ENCODE data around the gene TWF2. TPM values are rescaled to one million over a fixed set of nuclear protein-coding genes. Genes with fewer than 3 reads are reported as not detected.

The TWF2 gene
- total RNA-seq, 1 donor from 2014 or later, result 50.4 TPM

- H3K4me1 ChIP-seq, result peaks cover 45% of the 10 kb centered on the region
Observed at GRCh38 chr3:52240059-52240885, 1.3 kb upstream of the TWF2 start.

DNA sequence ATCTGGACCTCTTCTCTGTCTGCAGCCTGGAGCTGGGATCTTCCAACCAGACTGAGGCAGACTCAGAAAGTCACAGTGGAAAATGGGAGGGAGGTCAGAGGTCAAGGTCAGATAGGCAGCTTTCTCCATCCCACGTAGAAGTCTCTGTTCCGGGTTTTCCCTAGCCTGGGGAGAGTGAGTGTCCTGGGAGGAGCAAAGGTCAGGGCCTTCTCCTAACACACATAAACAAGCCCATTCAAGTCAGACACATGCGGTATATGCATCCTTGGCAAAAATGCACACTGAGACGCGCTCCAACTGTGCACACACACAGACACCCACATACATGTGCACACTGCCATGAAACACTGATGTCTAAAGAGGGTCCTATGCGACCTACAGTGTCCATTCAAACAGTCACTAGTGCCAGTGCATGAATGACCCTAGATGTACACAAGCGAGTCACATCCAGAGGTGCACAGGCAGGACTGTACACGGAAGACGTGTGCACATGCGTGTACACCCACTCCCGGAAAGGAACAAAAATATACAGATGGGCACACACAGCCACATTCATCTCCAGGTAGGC is 681 bp downstream of the TWF2 start:
- Histone ChIP-seq H3K36me3 (peaks cover 9% of the 10 kb centered on the region), H3K9me3 (no peaks in the 10 kb centered on the region), H3K27ac (peak overlapping the region; percentile 84), H3K4me3 (peak overlapping the region; percentile 74), H3K27me3 (no peaks in the 10 kb centered on the region), H3K4me1 (peaks cover 33% of the 10 kb centered on the region)
- ATAC-seq, result peak; percentile 26
- TF ChIP-seq, protein P1, sequence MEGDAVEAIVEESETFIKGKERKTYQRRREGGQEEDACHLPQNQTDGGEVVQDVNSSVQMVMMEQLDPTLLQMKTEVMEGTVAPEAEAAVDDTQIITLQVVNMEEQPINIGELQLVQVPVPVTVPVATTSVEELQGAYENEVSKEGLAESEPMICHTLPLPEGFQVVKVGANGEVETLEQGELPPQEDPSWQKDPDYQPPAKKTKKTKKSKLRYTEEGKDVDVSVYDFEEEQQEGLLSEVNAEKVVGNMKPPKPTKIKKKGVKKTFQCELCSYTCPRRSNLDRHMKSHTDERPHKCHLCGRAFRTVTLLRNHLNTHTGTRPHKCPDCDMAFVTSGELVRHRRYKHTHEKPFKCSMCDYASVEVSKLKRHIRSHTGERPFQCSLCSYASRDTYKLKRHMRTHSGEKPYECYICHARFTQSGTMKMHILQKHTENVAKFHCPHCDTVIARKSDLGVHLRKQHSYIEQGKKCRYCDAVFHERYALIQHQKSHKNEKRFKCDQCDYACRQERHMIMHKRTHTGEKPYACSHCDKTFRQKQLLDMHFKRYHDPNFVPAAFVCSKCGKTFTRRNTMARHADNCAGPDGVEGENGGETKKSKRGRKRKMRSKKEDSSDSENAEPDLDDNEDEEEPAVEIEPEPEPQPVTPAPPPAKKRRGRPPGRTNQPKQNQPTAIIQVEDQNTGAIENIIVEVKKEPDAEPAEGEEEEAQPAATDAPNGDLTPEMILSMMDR (IDR thresholded peaks at IDR 0.05), result no peak
- intact Hi-C loops (cut with DNase I), result no loop called here
- no peak for DNase-seq

More at GRCh38 chr3:52240059-52240885, 1.3 kb upstream of the TWF2 start:
- peak overlapping the region; percentile 74 for H3K4me3 ChIP-seq
- no peaks in the 10 kb centered on the region for H3K27me3 ChIP-seq
- H3K9me3 ChIP-seq, result no peaks in the 10 kb centered on the region
- DNase-seq (peak; percentile 67), ATAC-seq (peak; percentile 34)
- no peaks in the 10 kb centered on the region for H3K36me3 ChIP-seq
- TF ChIP-seq, protein P1 (IDR thresholded peaks at IDR 0.05), result no peak
- intact Hi-C loops (cut with DNase I), result no loop called here
- H3K27ac ChIP-seq, result peak overlapping the region; percentile 84

DNA sequence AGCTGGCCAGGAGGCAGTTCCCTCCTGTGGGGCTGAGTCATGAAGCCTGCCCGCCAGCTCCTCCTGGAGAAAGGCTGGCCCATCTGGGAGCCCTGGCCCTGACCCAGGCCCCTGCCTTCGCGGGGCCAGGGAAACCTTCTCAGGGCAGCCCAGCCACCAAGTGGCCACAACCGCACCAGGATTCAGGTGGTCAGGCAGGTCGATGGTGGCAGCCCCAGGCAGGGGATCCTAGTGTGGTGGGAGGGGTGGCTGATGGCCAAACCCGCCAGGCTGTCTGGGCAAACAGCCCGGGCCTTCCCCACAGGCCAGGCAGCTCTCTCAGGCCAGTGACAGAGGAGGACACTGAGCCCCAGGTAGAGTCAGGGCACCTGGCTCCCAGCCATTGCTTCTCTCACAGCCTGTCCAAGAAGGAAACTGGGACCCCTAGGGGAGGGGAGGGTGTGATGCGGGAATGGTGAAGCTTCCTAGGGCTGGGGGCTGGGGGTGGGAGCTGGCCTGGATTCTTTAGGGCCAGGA is 1.2 kb downstream of the TWF2 start:
- peaks cover 33% of the 10 kb centered on the region for H3K4me1 ChIP-seq
- TF ChIP-seq, protein P1 (IDR thresholded peaks at IDR 0.05), result no peak
- peak; percentile 69 for ATAC-seq
- peaks cover 10% of the 10 kb centered on the region for H3K36me3 ChIP-seq
- H3K27ac ChIP-seq, result peak overlapping the region; percentile 84
- H3K9me3 ChIP-seq, result no peaks in the 10 kb centered on the region
- H3K27me3 ChIP-seq, result no peaks in the 10 kb centered on the region
- DNase-seq, result peak; percentile 86
- peak overlapping the region; percentile 74 for H3K4me3 ChIP-seq
- intact Hi-C loops (cut with DNase I), result no loop called here

DNA sequence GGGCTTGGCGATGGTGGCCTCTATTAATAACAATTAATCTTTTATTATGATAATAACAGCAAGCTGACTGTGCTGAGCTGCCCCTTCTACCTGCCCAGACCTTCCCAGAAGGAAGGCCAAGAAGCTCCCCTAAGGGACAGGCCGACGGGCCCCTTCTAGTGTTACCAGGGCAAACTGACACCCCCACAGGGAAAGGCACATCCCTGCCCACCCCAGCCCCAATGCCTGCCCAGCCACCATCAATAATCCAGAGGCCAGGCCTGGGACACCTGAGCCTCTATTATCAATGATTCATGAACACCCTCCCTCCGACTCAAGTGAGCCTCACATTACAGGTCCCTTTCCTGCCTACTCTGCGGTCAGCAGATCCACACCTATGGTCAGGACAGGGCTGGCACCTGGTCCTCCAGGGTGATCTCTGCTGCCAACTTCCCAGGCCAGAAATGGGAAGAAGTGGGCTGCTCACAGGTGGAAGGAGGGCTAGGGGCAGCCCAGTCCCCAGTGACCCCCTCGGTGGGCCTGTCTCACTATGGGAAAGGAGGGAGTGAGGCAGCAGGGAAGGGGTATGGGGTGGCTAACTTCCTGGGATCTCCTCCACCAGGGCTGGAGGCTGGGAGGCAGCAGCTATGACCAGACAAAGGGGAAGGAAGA is 1.8 kb downstream of the TWF2 start:
- Histone ChIP-seq H3K4me3 (peak overlapping the region; percentile 74), H3K4me1 (peaks cover 33% of the 10 kb centered on the region)

DNA sequence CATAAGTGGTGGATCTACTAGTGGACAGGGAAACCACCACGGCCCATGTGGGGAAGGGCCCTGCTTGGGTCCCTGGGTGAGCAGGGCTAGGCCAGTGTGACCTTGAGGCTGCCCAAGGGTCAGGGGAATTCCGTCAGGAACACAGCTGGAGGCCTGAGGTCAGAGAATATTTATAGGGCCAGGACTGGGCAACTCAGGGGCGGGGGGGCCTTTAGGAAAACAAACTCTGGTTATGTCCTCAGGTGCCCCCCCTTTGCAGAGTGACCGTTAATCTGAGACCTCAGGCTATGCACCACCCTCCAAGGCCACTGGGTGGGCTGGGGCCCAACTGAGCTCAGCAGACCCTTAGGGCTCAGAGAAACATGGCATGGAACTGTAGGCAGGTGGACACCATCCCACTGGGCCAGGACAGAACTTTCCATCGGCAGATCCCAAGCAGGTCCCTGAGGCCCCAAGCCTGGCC is 2.5 kb downstream of the TWF2 start:
- Histone ChIP-seq H3K9me3 (no peaks in the 10 kb centered on the region), H3K4me3 (no peak overlapping the region), H3K4me1 (peaks cover 33% of the 10 kb centered on the region), H3K27me3 (no peaks in the 10 kb centered on the region), H3K27ac (peak overlapping the region; percentile 84), H3K36me3 (peaks cover 21% of the 10 kb centered on the region)
- intact Hi-C loops (cut with DNase I), result no loop called here
- ATAC-seq (no peak), DNase-seq (peak; percentile 49)
- TF ChIP-seq, protein P1 (IDR thresholded peaks at IDR 0.05), result no peak

More for the DNA sequence above, 1.8 kb downstream of the TWF2 start:
- intact Hi-C loops (cut with DNase I), result no loop called here
- DNase-seq (peak; percentile 39), ATAC-seq (no peak)
- H3K9me3 ChIP-seq, result no peaks in the 10 kb centered on the region
- H3K36me3 ChIP-seq, result peaks cover 15% of the 10 kb centered on the region
- H3K27ac ChIP-seq, result peak overlapping the region; percentile 84
- H3K27me3 ChIP-seq, result no peaks in the 10 kb centered on the region
- TF ChIP-seq, protein P1 (IDR thresholded peaks at IDR 0.05), result no peak
